HG02938 (cell line): Measurements from ENCODE around the gene RMND1.
"Not testable (repeated sequence)": the region's sequence is repeated elsewhere in the genome, so short reads cannot be mapped to it uniquely, and the experiment has no call there.

Experiments used
- ATAC-seq: cut with Tn5 transposase; IDR thresholded peaks from one replicate; pipeline ENCODE4 v1.9.1; 2021; ENCODE audit warnings: mild to moderate bottlenecking, moderate library complexity; ENCODE audit not compliant: unreplicated experiment

The RMND1 gene

DNA sequence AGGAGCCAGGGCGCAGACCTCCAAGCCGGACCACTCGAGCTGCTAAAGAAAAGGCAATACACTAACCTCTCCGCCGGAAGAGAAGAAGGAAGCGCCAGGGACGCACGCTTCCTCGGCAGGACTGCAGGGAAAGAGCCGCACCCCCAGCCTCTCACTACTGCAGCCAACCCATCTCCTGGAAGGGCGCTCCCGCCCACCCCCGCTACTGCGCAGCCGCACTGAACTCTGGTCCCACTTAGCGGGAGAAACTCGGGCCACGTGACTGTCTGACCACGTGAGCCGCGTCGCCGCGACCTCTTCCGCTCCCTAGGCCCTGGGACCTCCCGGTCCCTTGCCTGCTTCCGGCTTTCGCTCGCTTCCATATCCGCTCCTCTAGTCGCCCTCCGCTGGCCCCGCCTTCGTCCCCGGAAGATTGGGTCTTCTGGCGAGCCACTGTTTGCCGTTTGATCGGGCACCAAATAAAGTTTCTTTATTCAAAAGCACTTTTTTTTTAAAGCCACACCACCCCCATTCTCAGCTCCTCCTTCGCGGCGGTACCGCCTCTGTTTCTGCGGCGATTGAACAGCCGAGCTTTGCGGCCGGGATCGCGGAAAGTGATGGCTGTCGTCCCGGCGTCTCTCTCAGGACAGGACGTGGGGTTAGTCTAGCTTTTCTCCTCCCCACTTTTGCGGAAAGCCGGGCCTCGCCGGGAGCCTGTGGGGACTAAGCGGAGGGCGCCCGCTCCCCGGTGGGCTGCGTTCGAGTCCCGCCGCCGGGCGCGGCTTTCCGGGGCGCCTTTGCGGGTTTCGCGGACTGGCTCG is at the start of gene RMND1:
TSS of gene RMND1 (minus strand) at position 177 of the 800 bp plus-strand sequence. CDS start 6,315 bp downstream, outside the sequence.
- peak; percentile 96 for ATAC-seq

GRCh38 chr6:151499551-151499950 is 47.6 kb upstream of the RMND1 start:
- no peak for ATAC-seq

- peak; percentile 83 for ATAC-seq
Measured at GRCh38 chr6:151498327-151498726, 46.4 kb upstream of the RMND1 start.

GRCh38 chr6:151497905-151498304 is 46.0 kb upstream of the RMND1 start:
- ATAC-seq = peak; percentile 43

- ATAC-seq = no peak
Measured at GRCh38 chr6:151495380-151495779, 43.5 kb upstream of the RMND1 start.

- no peak for ATAC-seq
Measured at GRCh38 chr6:151494936-151495320, 43.0 kb upstream of the RMND1 start.

- ATAC-seq = no peak
Measured at GRCh38 chr6:151494235-151494935, 42.5 kb upstream of the RMND1 start.

GRCh38 chr6:151493804-151494234 is 41.9 kb upstream of the RMND1 start, which contains the start of gene CCDC170:
Gene CCDC170 (plus strand): TSS chr6:151494017. CDS start chr6:151494129, 112 bp downstream.
- ATAC-seq = no peak

DNA sequence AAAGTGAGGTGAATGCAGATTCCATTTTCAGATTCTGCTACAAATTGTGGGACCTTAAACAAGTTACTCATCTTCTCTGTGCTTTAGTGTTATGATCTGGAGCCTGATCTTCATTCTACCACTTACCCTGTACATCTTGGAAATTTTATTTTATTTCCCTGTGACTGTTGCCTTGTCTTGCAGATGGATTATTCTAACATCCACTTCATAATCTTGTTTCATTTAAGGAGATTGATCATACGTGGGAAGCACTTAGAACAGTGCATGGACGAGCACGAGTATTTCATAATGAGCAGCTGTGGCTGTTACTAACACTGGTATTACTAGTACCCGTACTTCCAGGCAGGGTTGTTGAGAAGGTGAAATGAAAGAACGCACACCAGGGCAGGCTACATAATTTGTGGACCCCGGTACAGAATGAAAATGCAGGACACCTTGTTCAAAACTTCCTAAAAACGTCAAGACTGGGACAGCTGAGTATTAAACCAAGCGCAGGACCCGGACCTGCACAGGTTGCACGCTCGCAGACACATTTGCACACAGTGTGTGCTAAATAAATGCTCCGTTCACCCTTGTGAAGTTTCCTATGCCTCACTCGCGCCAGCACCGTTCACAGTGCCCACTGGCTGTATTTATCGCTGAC is 41.4 kb upstream of the RMND1 start:
- no peak for ATAC-seq

DNA sequence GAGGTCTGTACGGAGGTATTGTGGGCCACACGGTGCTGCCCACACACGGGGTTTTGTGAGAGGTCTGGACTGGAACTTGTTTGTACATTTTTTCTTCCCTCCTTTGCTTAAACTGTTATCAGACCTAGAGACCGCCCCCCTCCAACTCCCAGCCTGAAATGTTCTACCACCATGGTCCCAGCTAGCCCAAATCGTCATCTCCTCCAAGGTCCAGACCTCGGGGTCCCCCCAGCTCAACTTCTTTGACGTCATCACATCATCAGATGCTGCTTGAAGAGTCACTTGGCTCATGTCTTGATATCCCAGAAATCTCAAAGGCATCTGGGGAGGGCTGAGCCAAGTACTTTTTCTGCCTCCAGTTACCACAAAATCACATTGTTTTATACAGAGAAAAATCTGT is 39.1 kb upstream of the RMND1 start:
- no peak for ATAC-seq

- no peak for ATAC-seq
Measured at GRCh38 chr6:151488226-151488625, 36.3 kb upstream of the RMND1 start.

DNA sequence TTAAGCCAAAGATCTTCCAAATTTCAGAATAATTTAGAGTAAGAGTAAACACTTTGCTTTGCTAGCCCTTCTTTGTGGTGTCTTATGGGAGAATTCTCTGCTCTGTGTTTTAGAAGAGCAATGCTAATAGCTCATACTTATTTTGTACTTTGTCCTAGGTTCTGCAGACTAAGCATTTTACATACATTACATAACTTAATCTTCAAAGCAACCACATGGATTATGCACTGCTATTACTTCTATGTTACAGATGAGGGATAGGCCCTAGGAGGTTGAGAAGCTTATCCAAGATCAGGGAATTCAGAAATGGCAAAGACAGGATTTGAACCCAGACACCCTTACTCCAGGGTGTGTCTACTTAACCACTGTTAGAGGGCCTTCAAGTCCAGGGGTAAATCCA is 32.1 kb upstream of the RMND1 start:
- ATAC-seq = no peak

DNA sequence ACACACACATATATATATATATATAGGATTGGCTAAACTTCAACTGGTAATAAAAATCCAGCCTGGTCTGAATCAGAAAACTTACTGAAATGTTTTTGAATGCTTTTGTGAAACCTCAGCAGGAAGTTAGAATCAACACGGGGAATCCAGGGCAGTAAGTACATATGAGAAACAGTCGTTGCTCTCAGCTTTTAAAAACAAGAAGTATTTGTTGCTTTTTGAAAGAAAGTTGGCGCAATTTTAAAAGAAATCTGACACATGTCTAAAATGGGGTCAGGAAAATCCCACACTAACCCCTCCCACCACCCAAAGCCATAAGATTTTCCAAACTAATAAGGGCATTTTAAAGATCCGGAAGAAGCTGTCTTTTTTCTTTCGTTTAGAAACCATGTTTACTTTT is 30.4 kb upstream of the RMND1 start:
- ATAC-seq = no peak

- ATAC-seq = no peak
Measured at GRCh38 chr6:151481786-151482185, 29.9 kb upstream of the RMND1 start.

DNA sequence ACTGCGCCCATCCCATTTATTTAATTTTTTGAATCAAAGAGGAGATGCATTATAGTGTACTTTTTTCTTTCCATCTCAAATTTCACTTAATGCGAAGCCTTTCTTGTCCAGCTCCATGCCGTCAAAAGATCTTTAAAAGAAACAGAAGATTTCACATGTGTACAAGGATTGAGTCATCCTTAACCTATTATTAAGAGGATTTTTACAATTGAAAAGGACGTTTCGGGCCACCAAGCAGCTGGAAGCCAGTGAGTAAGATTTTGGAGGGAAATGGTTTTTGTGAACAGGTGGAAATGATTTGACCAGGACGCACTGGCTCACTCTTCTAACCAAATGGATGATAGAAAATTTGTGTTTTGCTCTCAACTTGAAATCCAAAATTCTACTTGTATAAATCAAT is 26.7 kb upstream of the RMND1 start:
- no peak for ATAC-seq

DNA sequence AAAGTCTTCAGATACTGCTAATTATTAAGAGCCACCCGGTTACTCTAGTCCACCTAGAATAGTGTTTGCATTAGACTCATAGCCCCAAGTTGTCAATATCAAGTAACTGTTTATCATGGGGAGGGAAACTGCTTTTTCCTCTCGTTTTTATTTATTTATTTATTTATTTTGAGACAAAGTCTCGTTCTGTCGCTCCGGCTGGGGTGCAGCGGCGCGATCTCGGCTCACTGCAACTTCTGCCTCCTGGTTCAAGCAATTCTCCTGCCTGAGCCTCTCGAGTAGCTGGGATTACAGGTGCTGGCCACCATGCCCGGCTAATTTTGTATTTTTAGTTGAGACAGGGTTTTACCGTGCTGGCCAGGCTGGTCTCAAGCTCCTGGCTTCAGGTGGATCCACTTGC is 25.8 kb upstream of the RMND1 start:
- ATAC-seq = no peak

DNA sequence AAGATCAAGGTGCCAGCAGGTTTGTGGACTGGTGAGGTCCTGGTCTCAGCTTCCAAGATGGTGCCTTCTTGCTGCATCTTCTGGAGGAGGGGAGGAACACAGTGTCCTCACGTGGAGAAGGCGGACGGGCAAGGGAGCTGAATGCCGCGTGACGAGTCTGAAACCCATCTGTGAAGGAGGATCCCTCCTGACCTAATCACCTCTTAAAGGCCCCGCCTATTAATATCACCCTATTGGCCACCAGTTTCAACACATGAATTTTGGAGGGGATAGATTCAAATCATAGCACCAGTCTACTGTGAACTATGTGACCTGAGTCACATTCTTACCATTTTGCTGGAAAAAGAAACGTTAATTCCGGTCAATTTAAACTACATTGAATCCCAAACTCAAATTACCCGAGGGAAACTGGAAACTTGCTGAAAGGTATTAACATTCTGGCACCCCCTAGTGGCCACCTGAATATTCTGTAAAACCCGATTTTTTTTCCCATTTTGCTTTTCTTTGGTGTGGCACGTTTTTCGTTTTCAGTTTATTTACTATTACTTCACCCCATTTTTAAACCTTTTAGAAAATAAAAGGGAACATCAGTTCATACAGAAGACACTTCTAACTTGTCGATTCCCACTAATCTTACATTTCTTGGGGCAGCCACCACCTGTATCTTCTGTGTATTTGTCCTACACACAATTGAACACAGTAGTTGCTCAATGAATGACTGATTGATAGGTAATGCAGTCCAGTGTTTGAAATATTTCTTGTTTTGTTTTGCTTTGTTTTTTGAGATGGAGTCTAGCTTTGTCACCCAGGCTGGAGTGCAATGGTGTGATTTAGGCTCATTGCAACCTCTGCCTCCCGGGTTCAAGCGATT is 24.0 kb upstream of the RMND1 start:
- ATAC-seq = peak; percentile 43

DNA sequence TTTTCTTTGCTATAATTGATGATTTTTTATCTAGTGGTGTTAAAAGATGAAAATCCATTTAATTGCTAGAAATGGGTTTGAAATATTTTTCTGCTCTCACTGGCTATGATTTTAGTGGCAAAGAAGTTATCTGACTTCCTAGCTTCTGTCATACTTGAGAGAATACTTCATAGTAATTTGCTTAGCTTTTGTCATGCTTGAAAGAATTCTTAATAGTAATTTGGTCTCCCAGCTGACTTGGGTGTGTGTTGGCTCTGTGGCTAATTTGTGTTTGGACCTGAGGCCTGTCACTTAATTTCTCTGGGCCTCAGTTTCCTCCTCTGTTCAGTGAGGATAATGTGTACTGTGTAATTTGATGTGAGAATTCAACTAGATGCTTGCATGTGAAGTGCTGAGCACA is 12.8 kb upstream of the RMND1 start:
- ATAC-seq = no peak

- ATAC-seq = no peak
Measured at GRCh38 chr6:151461673-151462072, 9.7 kb upstream of the RMND1 start.

GRCh38 chr6:151455751-151456398 is 3.9 kb upstream of the RMND1 start:
- ATAC-seq = not testable (repeated sequence)
